Measurements from ENCODE around the gene KCNAB1. TPM values are rescaled to one million over a fixed set of nuclear protein-coding genes. Genes with fewer than 3 reads are reported as not detected.

KCNAB1 gene
- total and polyA plus RNA-seq, 10 of the 15 experiments (the other 5 are each of a cell fraction or from before 2014, with no cell fraction given) = 0.11 to 0.69 (median 0.43) TPM; not detected in 6

DNA sequence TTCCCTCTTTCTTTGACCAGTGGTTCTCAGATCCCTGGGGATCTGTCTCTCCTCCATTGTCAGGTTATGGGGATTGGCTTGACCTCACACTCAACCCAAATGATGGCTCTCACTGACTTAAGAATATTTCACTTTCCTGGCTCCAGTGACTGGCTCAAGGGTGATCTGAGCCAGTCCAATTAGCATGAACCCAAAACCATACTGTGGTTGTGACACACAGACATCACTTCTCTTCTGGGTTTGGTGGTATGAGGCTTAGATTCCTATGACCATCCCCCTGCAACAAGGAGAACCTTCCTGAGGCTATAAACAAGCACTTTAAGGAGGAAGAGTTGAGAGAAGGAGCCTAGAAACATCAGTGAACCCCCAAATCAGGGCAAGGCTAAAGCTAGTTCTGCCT is 85.8 kb downstream of the KCNAB1 start:
- no peaks in the 10 kb centered on the region for H3K9me3 ChIP-seq (replicated peaks; ENCODE audit: control insufficient read depth, insufficient read depth, low read length)
- POLR2A ChIA-PET = no interaction called here
- no peaks in the 10 kb centered on the region for H3K4me1 ChIP-seq (ENCODE audit: control insufficient read depth, insufficient read depth, low read length)
- CTCF ChIA-PET = no interaction called here
- no peaks in the 10 kb centered on the region; a peak in 1 of 4 replicates for H3K27me3 ChIP-seq (replicated peaks in 1 of 2; ENCODE audit: control insufficient read depth in 2 of 2, insufficient read depth in 2 of 2, low read length in 1 of 2)
- no peak overlapping the region for H3K4me3 ChIP-seq
- ATAC-seq (no peak), FAIRE-seq (no peak), DNase-seq (ENCODE audit: low read depth, low spot score) (no peak)
- H3K27ac ChIP-seq (ENCODE audit: control insufficient read depth, insufficient read depth) = no peak overlapping the region
- H3K79me2 ChIP-seq (ENCODE audit: control insufficient read depth, insufficient read depth, low read length) = no peaks in the 10 kb centered on the region
- SMC1A ChIA-PET (ENCODE audit: uncharacterized antibody, unreplicated experiment) = no interaction called here
- in situ Hi-C loops (cut with MboI) = no loop called here
- H4K20me1 ChIP-seq (ENCODE audit: control insufficient read depth, insufficient read depth) = no peaks in the 10 kb centered on the region; the same call in 1 of the 2 replicates
- no peak overlapping the region for H3K4me2 ChIP-seq (ENCODE audit: control insufficient read depth, insufficient read depth)
- no peak overlapping the region for H2AFZ ChIP-seq (ENCODE audit: control insufficient read depth, low read depth, low read length)
- H3K9ac ChIP-seq (ENCODE audit: control insufficient read depth, insufficient read depth, low read length) = no peak overlapping the region
- RAD21 ChIA-PET (ENCODE audit: unreplicated experiment) = no interaction called here
- no TSS peak for BruUV-seq (replicated peaks)
- H3K36me3 ChIP-seq (ENCODE audit: control insufficient read depth in 2 of 2, insufficient read depth in 2 of 2, low read length in 1 of 2) = no peaks in the 10 kb centered on the region
- TF ChIP-seq SMAD5 (IDR thresholded peaks at IDR 0.05; ENCODE audit: low read depth) (no peak), NKRF (conservative IDR thresholded peaks at IDR 0.05) (no peak)
- TF ChIP-seq, protein P1, sequence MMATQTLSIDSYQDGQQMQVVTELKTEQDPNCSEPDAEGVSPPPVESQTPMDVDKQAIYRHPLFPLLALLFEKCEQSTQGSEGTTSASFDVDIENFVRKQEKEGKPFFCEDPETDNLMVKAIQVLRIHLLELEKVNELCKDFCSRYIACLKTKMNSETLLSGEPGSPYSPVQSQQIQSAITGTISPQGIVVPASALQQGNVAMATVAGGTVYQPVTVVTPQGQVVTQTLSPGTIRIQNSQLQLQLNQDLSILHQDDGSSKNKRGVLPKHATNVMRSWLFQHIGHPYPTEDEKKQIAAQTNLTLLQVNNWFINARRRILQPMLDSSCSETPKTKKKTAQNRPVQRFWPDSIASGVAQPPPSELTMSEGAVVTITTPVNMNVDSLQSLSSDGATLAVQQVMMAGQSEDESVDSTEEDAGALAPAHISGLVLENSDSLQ (IDR thresholded peaks at IDR 0.05) = no peak
- intact Hi-C loops (cut with micrococcal nuclease; ENCODE audit: unreplicated experiment) = no loop called here
